NCI-H748 (cell line): ENCODE data around the gene CD320.
"Not testable (repeated sequence)": the region's sequence is repeated elsewhere in the genome, so short reads cannot be mapped to it uniquely, and the experiment has no call there.

Experiments
- DNase-seq: peaks from one replicate; lab custom pipeline; 2025; ENCODE audit not compliant: unreplicated experiment; lab: John Stamatoyannopoulos, UW

CD320 gene

GRCh38 chr19:8333767-8334457 lies 25.8 kb upstream of the CD320 start:
- peak; percentile 62 for DNase-seq

GRCh38 chr19:8332976-8333766 lies 25.0 kb upstream of the CD320 start:
- DNase-seq = peak; percentile 15

GRCh38 chr19:8331263-8331845 lies 23.2 kb upstream of the CD320 start:
- no peak for DNase-seq

GRCh38 chr19:8329996-8330395 lies 21.8 kb upstream of the CD320 start:
- DNase-seq = no peak

GRCh38 chr19:8325454-8325853 lies 17.3 kb upstream of the CD320 start:
- DNase-seq = no peak

GRCh38 chr19:8324186-8325050 lies 16.3 kb upstream of the CD320 start:
- DNase-seq = no peak

- DNase-seq = no peak
These were observed 15.6 kb upstream of the CD320 start for GRCh38 chr19:8323781-8324185.

GRCh38 chr19:8322638-8322997 lies 14.5 kb upstream of the CD320 start:
- no peak for DNase-seq

GRCh38 chr19:8321986-8322637 lies 14.0 kb upstream of the CD320 start:
- DNase-seq = no peak

- peak; percentile 89 for DNase-seq
These were observed 13.2 kb upstream of the CD320 start, which contains the start of the genes NDUFA7 and RPS28 for GRCh38 chr19:8321067-8321985. TSS of gene NDUFA7 (minus strand) at chr19:8321375. CDS start at chr19:8321358, 17 bp downstream. TSS of gene RPS28 (plus strand) at chr19:8321496. CDS start at chr19:8321531, 35 bp downstream.

GRCh38 chr19:8320564-8321066 lies 12.5 kb upstream of the CD320 start:
- DNase-seq = no peak

GRCh38 chr19:8319807-8320520 lies 11.8 kb upstream of the CD320 start:
- no peak for DNase-seq

- not testable (repeated sequence) for DNase-seq
These were observed 10.7 kb upstream of the CD320 start for GRCh38 chr19:8318835-8319234.

- DNase-seq = no peak
These were observed 8.4 kb upstream of the CD320 start for GRCh38 chr19:8316351-8317125.

- not testable (repeated sequence) for DNase-seq
These were observed 7.0 kb upstream of the CD320 start for GRCh38 chr19:8314981-8315640.

GRCh38 chr19:8311461-8312260 lies 3.5 kb upstream of the CD320 start:
- no peak for DNase-seq
